PFSK-1 (cell line): ENCODE data around the gene MTMR12.

ENCODE experiments used
- POLR2AphosphoS5 ChIP-seq: IDR thresholded peaks from 2 replicates; pipeline ENCODE4 v1.6.1; 2012; ENCODE audit warnings: low read depth, mild to moderate bottlenecking, control low read depth, low read length, moderate library complexity
- SIN3A ChIP-seq: IDR thresholded peaks from 2 replicates; pipeline ENCODE4 v1.6.1; 2012; ENCODE audit warnings: mild to moderate bottlenecking, low read length, moderate library complexity, borderline replicate concordance; ENCODE audit not compliant: insufficient read depth
- TAF1 ChIP-seq: IDR thresholded peaks from 2 replicates; pipeline ENCODE4 v1.6.1; 2012; ENCODE audit warnings: low read length, control low read depth, borderline replicate concordance; ENCODE audit not compliant: insufficient read depth

- no peak for TF ChIP-seq SIN3A
- no peak for TF ChIP-seq POLR2AphosphoS5
- no peak for TF ChIP-seq TAF1
Observed at GRCh38 chr5:32320576-32320975, 7.8 kb upstream of the MTMR12 start.
